GM18505 (cell line): Measurements from ENCODE around the gene IRF4.
"Not testable (repeated sequence)": the region's sequence is repeated elsewhere in the genome, so short reads cannot be mapped to it uniquely, and the experiment has no call there.

Source experiments
- ATAC-seq: cut with Tn5 transposase; IDR thresholded peaks from one replicate; pipeline ENCODE4 v1.9.1; 2021; ENCODE audit not compliant: unreplicated experiment
- POLR2A ChIP-seq: IDR thresholded peaks from 4 replicates; pipeline ENCODE4 v1.6.1; 2011; ENCODE audit warnings: borderline replicate concordance; ENCODE audit not compliant: insufficient read depth, insufficient read length; ENCODE audit errors: extremely low read depth

Gene IRF4

DNA sequence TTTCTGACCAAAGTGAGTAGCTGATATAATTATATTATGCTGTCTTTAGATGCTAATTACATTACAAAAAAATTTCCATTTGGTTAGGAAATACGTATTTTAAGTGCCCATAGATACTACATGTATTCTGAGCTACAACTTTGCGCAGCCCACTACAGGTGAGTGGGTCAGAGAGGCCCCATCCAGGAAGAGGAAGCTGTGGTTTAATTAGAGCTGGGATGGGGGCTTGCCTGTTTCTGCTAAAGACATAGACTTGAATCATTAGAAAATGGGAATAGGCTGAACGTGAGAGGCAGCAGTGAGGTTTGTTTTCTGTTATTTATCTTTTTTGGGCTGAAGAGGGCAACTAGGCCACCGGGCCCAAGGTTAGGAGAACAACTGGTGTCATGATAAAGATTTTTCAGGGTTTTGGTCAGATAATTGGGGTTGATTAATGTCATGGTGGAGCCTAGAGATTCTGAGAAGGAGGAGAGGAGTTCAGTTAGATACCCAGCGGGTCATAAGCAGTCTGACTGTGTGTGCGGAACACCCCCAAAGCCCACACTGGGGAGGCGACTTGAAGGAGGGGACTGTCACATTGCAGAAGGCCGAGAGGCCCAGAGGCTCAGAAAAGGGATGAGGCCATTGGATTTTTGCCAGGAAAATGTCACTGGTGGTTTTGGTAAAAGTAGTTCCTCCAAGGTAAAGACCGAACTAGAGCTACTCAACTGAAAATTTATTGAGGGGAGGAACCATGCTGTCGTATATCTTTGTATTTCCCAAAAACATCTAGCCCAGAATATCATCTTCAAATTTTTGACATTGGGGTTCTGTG lies 14.5 kb upstream of the IRF4 start:
- ATAC-seq: no peak
- TF ChIP-seq POLR2A: no peak

DNA sequence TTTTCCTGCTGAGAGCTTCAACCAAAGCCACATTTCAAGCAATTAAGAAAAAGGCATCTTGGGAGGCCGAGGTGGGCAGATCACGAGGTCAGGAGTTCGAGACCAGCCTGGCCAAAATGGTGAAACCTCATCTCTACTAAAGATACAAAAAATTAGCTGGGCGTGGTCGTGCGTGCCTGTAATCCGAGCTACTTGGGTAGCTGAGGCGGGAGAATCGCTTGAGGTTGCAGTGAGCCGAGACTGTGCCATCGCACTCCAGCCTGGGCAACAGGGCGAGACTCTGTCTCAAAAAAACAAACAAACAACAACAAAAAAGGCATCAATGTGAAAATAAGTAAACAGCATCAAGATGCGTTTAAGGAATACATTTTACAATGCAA lies 13.9 kb upstream of the IRF4 start:
- ATAC-seq: not testable (repeated sequence)

DNA sequence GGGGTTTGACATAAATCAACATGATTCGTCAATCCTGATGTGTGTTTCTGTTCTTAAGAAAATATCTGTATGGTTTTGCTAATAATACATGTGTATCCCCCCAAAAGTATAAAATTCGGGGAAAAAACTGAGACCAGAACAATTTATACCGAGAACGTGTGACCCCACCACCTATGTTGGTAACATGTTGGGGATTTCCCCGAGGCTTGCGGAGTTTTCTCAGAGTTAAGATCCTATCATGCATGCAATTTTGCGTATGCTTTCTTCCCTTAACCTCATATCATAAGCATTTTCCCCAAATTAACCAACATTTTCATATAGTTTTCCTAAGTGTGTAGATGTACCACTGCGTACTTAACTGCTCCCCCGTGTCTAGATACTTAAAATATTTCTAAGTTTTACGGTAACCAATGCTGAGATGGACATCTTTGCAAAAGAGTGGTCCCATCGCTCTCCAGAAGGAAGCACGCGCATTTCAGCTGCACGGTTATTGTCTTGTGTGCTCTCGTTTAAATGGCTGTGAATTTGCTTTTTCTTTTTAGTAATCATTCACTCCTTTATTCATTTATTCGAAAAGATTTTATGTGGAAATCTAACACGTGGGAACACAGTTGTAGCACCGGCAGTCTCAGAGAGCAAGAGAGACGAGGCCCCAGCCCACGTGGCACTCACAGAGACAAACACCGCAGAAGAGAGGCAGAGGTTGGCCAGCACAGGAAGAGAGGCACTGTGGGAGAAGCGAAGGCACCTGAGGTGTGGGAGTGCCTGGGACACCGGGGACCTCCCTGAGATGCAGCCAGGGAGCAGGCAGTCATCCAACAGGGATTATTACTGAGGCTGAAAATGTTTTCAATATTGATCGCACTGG lies 13.2 kb upstream of the IRF4 start:
- ATAC-seq: no peak
- no peak for TF ChIP-seq POLR2A

DNA sequence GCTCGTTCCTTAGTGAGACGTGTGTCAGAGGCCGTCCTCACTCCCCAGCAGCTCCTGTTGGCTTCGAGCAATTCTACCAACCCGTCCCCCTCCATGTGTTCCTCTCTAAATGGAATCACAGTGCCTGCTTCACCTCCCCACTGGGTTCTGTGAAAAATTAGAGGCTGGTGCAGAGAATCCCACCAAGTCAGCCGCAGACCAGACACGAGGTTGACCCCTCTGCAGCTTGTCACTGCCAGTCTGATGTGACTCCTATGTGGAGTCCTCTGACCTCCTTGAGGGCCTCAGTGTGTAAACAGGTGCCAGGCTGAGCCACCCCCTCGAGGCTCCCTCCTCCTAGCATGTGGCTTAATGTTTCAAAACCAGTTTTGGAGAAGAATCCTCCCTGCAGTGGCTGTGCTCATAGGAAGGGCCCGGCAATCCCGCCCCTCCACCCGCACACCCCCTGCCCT lies 12.6 kb upstream of the IRF4 start:
- no peak for TF ChIP-seq POLR2A
- no peak for ATAC-seq

DNA sequence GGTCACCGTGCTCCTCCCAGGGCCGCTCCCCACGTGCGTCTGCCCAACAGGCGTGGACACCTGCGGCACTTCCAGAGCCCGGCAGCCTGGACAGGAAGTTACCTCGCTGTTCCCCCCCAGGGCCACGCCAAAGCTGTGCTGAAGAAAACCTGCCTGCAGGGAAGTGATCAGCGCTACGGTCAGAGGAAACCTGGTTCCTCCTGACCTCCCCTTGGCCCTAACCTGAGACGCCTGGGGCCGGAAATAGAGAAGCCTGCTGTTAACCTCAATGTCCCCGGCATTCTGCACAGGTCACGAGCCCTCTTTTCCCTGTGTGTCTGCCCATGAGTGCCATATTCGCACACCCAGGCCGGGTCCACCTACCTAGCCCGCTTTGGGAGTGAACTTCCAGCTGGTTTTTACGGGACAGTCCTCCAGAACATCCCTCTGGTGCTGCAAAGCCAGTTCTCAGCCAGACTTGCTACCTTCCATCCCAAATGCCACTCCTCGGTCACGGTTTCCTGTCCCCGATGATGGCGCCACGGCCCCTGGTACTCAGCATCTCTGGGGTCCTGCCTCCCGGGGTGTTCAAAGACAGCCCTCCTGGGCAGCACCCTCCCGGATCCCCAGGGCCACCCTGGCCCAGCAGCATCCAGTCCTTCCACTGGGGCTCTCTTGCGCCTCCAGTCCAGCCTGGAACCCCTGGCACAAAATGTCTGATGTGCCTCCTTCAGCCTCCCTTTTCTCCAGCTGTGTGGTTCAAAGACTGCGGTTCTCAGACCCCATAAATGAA lies 12.0 kb upstream of the IRF4 start:
- no peak for TF ChIP-seq POLR2A
- no peak for ATAC-seq

GRCh38 chr6:380234-381218 lies 11.0 kb upstream of the IRF4 start:
- ATAC-seq: no peak

GRCh38 chr6:381742-382461 lies 9.7 kb upstream of the IRF4 start:
- ATAC-seq: no peak
- TF ChIP-seq POLR2A: no peak

More at GRCh38 chr6:380234-381218, 11.0 kb upstream of the IRF4 start:
- no peak for TF ChIP-seq POLR2A

- ATAC-seq: no peak
- no peak for TF ChIP-seq POLR2A
Observed at GRCh38 chr6:382883-383810, 8.4 kb upstream of the IRF4 start.

DNA sequence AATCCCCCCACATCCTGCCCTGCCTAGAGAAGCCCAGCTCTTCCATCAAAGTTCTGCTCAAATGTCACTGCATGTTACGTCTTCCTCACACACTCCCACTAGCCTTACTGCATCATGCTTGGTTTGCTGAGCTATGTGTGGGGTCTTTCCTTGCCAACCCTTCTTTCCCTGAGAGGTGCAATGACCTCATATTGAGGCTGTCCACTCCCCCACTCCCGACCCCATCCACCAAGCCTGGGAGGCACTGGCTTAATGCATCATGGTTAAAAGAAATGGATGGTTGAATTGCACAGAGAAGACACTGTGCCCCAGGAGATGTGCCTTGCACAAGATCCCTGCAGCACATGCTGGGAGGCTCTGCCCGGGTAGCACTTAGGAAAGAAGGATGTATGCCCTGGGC lies 7.7 kb upstream of the IRF4 start:
- no peak for TF ChIP-seq POLR2A
- ATAC-seq: no peak

GRCh38 chr6:384898-385297 lies 6.7 kb upstream of the IRF4 start:
- TF ChIP-seq POLR2A: no peak
- no peak for ATAC-seq

DNA sequence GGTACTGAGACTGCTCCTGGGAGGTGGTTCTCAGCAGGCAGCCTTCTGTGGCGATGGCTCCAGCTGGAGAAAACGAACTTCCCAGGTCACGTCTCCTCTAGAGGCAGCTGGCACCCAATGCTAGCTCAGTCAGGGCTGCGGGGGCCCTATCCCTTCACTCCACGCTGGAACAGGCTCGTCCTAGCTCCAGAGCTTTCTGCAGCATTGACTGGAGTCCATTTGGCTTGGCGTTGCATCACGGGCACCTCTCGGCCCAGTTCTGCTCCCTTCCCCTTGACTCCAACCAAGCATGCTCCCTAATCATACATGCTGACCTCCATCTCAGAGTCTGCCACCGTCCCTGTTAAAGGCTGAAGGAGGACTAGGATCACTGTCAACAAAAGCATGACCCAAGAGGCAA lies 5.9 kb upstream of the IRF4 start:
- TF ChIP-seq POLR2A: no peak
- no peak for ATAC-seq

DNA sequence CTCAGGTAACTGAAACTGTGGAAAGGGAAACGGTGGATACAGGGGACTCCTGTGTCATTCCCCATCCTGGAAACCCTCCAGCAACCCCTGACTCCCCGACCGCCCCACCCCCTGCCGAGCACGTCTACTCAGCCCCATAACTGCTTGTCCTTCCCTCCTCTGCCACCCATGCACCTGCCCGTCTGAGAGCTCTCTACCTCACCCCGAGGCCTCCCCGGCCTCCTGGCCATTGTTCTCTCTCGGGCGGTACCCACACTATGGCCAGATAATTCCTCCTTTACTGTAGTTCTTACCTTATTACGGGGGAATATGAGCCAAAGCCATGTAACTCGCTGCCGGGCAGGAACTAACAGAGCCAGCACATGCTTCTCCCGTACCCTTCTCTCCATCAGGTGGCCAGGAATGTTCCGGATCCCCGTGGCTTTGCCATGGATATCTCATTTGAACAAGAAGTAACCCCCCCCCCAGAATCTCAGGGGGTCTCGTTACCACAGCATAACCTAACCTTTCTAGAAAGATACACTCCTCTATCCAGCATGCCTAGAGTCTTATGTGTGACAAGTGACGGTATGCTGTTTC lies 4.8 kb upstream of the IRF4 start:
- ATAC-seq: no peak
- no peak for TF ChIP-seq POLR2A
